GM21360 (cell line): ENCODE results near the gene NUP153.
A peak's percentile ranks its signal among the peaks of the same experiment; 100 is the strongest.
"Not testable (repeated sequence)": the region's sequence is repeated elsewhere in the genome, so short reads cannot be mapped to it uniquely, and the experiment has no call there.

Experiments
- ATAC-seq: cut with Tn5 transposase; IDR thresholded peaks from one replicate; pipeline ENCODE4 v1.9.1; 2021; ENCODE audit warnings: mild to moderate bottlenecking, moderate library complexity; ENCODE audit not compliant: unreplicated experiment

NUP153 gene

GRCh38 chr6:17621003-17621402 lies 85.7 kb downstream of the NUP153 start:
- ATAC-seq, result peak; percentile 73

GRCh38 chr6:17615794-17616193 lies 90.9 kb downstream of the NUP153 start:
- no peak for ATAC-seq

DNA sequence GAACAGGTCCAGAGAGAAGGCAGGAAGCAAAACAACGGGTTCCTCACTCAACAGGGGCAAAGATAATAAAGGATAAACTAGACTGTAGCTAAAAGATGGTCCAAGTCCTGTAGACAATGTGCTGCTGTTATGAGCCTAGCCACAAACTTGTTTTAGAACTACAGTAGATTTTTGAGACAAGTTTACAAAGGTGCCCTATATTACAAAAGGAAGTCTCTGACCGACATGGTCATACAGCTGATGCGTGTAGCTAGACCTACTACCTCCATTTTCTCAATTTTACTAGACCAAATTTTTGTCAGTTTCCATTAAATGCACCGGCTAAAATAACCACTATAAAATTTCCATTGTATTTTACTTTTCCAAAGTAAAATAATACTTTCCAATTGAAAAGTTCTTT lies 94.7 kb downstream of the NUP153 start:
- no peak for ATAC-seq

DNA sequence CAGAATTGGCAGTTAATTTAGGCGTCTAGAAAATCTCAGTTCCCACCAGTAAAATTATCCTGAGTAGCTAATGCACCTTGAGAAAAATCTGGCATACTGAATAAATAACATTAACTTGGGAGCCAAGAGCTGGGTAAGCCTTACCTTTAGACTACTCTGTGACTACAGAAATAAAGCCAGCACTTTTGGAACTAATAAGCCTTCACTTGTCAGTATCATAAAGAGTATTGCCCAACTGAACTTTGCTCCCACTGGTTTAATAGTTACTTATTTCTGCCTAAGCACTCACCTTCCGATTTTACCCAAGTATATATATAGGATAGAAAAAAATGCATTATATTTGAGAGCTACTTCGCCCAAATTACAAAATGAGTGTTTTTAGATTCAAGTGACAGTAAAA lies 95.9 kb downstream of the NUP153 start:
- no peak for ATAC-seq

DNA sequence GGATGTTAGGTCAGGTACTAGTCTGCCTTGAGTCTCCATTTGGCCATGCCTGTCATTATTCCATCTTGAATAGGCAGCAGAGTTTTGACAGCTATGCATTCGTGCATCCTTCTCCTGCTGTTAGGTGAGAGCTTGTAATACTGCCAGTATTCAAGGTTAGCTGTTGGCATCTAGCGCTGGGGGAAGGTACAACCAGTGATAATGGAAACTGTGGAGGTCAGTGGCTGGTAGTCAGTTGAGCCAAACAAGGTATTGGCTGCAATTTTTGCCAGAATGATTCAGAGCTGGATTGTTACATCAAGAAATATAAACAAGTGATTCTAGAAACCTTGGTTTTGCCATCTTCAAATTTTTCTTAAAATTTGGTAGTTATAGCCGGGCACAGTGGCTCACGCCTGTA lies 100.1 kb downstream of the NUP153 start:
- ATAC-seq, result no peak

DNA sequence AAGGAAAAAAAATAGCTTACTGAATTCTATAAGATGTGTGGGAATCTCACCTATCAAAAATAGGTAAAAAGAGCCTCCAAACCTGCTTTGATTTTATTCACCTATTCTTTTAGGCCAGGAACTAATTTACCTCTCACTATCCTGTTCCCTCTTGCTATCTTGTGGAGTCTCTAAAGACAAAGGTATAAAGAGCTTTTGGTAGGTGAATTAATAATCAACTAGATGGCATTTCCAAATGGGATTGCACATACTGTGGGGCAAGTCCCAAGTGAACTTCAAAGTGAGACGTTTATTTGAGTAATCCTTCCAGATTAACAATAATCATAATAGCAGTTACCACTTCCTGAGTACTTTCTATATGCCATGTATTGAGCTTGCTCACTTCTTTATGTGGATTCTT lies 103.8 kb downstream of the NUP153 start:
- ATAC-seq, result no peak

- no peak for ATAC-seq
Measured at GRCh38 chr6:17601386-17601703, 105.4 kb downstream of the NUP153 start.

DNA sequence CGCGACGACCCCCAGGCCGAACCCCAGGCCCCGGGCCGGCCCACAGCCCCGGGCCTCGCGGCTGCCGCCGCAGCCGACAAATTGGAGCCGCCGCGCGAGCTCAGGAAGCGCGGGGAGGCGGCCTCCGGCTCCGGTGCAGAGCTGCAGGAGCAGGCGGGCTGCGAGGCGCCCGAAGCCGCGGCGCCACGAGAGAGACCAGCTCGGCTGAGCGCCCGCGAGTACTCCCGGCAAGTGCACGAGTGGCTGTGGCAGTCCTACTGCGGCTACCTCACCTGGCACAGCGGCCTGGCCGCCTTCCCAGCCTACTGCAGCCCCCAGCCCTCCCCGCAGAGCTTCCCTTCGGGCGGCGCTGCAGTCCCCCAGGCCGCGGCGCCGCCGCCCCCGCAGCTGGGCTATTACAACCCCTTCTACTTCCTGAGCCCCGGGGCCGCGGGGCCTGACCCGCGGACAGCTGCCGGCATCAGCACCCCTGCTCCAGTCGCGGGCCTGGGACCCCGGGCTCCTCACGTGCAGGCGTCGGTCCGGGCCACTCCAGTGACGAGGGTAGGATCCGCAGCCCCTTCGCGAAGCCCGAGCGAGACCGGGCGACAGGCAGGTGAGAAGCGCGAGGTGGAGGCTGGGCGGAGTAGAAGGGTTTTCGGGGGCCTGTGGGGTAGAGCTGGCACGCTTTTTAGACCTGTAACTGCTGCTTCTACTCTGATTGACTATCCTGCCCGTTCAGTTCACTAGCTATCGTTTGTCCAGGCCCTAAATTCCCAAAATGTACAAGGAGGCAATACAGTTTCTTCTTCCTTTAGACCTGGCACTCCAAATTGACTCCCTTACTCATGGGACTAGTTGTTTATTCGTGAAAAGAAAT lies 106.0 kb downstream of the NUP153 start:
- peak; percentile 59 for ATAC-seq

GRCh38 chr6:17599877-17600526 lies 106.7 kb downstream of the NUP153 start, which contains the start of gene FAM8A1:
Gene FAM8A1 (plus strand): TSS chr6:17600302. CDS start chr6:17600410, 108 bp downstream.
- ATAC-seq, result peak; percentile 81

GRCh38 chr6:17596085-17596484 lies 110.6 kb downstream of the NUP153 start:
- ATAC-seq, result no peak

DNA sequence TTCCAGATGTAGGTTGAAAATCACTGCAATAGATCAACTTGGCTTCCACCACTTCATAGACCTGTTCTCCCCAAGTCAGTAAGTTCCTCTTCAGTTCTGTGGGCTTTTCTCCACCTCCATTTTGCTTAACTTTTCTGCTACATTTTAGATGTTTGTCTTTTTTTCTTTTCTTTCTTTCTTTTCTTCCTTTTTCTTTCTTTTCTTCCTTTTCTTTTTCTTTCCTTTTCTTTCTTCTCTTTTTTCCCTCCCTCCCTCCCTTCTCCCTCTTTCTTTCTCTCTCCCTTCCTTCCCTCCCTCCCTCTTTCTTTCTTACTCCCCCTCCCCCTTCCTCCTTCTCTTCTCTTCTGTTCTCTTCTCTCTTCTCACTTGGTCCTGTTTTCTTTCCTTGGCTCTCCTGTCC lies 113.5 kb downstream of the NUP153 start:
- ATAC-seq, result no peak

DNA sequence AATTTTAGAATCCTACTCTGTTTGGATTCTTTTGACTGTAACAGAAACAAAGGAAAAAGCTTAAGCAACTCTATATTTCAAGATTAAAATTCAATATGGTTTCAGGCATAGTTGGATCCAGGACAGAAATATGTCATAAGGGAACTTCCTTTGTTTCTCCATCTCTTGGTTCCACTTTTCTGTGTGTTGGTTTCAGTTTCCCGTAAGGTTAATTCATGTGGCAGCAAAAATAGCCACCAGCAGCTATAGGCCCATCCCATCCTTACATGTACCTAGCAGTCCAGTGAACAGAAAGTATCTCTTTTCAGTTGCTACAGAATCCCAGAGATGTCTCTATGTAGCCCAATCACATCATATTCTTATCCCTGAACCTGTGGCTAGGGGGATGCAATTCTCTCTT lies 115.4 kb downstream of the NUP153 start:
- ATAC-seq, result no peak

- ATAC-seq, result peak; percentile 70
Measured at GRCh38 chr6:17589406-17590096, 117.2 kb downstream of the NUP153 start.

DNA sequence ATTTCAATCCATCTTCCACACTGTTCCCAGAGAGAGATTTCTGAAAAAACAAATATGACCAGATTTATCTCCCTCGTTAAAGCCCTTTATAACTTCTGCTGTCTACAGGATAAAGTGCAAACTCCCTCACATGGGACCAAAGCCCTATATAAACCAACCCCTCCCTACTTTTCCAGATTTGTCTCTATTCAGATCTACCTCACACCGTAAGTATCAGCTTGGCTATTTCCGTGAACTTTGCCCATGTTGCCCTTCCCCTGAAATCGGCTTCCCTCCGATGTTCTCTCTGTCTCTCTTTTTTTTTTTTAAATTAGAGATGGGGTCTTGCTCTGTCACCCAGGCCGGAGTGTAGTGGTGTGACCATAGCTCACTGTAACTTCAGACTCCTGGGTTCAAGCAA lies 118.7 kb downstream of the NUP153 start:
- ATAC-seq, result no peak

DNA sequence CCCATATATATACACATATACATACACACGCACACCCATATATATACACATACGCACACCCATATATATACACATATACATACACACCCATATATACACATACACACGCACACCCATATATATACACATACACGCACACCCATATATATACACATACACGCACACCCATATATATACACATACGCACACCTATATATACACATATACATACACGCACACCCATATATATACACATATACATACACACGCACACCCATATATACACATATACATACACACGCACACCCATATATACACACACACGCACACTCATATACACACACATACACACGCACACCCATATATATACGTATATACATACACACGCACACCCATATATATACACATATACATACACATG lies 120.1 kb downstream of the NUP153 start:
- ATAC-seq, result not testable (repeated sequence)

- ATAC-seq, result no peak
Measured at GRCh38 chr6:17585766-17586490, 120.8 kb downstream of the NUP153 start.

DNA sequence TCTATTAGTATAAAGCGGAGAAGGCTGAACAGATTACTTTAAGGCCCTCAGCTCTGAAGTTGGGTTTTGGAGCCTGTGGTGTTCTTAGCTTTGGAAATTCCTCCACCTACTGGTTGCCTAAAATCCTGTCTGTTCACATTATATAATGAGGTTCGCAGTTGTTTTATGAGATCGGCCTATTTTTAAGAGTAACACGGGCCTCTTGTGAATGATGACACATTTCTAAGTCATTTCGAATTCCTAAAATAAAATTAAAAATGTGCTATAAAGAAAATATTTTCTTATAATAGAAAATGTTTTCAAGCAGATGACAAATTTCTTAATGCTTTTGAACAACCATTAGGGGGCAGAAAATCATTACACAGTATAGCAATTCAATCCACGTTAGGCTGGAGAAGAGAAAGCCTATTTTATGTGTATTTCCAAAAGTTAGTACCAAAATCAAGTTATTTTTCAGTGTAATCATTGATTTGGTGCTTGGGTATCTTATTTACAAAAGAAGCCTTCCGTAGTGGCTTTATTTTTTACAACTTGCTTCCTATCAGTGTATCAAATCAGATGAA lies 122.4 kb downstream of the NUP153 start:
- peak; percentile 45 for ATAC-seq

- ATAC-seq, result no peak
Measured at GRCh38 chr6:17583811-17584210, 122.9 kb downstream of the NUP153 start.

DNA sequence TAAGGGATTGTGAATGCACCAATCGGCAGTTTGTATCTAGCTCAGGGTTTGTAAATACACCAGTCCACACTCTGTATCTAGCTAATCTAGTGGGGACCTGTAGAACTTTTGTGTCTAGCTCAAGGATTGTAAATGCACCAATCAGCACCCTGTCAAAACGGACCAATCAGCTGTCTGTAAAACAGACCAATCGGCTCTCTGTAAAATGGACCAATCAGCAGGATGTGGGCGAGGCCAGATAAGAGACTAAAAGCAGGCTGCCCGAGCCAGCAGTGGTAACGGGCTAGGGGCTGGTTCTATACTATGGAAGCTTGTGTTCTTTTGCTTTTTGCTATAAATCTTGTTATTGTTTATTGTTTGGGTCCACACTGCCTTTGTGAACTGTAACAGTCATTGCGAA lies 125.4 kb downstream of the NUP153 start:
- ATAC-seq, result not testable (repeated sequence)

DNA sequence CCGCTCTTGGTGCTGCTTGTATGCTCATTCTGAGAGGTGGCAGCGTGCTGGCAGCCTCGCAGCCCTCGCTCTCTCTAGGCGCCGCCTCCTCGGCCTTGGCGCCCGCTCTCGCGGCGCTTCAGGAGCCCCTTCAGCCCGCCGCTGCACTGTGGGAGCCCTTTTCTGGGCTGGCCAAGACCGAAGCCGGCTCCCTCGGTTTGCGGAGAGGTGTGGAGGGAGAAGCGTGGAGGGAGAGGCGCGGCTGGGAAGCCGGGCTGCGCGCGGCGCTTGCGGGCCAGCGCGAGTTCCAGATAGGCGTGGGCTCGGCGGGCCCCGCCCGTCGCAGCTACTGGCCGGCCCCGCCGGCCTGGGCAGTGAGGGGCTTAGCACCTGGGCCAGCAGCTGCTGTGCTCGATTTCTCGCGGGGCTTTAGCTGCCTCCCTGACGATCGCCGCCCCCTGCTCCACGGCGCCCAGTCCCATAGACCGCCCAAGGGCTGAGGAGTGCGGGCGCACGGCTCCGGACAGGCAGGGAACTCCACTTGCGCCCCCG lies 126.1 kb downstream of the NUP153 start:
- ATAC-seq, result peak; percentile 59

DNA sequence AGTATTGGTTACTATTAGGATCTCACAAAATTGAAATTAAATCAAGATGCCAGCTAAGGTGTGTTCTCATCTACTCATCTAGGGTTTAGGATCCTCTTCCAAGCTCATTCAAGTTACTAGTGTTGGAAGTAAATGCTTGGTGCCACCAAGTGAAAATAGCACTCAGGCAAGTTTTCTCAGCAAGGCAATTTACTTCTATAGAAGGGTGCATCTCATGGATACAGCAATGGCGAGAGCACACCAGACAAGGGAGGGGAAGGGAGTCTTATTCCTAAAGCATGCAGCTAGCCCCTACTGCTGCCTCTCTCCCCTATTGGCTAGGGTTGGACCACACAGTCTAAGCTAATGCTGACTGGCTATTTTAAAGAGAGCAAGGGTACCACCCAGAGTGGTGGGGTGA lies 129.7 kb downstream of the NUP153 start:
- ATAC-seq, result no peak
